HG03457 (cell line): Measurements from ENCODE around the gene CUL9.
"Not testable (repeated sequence)": the region's sequence is repeated elsewhere in the genome, so short reads cannot be mapped to it uniquely, and the experiment has no call there.

Source experiments
- ATAC-seq: cut with Tn5 transposase; IDR thresholded peaks from one replicate; pipeline ENCODE4 v1.9.1; 2021; ENCODE audit warnings: moderate number of reproducible peaks; ENCODE audit not compliant: unreplicated experiment

CUL9 gene

GRCh38 chr6:43181942-43182860 is at the start of gene CUL9:
Gene CUL9 (plus strand): TSS chr6:43182196. CDS start chr6:43184311, 2,115 bp downstream.
- ATAC-seq: peak; percentile 73

DNA sequence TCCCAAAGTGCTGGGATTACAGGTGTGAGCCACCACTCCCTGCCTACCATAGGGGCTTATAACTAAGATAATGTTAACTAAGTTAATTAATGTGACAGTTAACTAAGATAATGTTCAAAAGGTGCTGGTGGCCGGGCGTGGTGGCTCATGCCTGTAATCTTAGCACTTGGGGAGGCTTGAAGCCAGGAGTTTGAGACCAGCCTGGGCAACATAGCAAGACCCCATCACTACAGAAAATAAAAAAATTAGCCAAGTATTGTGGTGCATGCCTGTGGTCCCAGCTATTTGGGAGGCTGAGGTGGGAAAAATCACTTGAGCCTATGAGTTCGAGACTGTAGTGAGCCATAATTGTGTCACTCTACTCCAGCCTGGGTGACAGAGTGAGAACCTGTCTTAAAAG is 43.7 kb upstream of the CUL9 start:
- ATAC-seq: no peak

DNA sequence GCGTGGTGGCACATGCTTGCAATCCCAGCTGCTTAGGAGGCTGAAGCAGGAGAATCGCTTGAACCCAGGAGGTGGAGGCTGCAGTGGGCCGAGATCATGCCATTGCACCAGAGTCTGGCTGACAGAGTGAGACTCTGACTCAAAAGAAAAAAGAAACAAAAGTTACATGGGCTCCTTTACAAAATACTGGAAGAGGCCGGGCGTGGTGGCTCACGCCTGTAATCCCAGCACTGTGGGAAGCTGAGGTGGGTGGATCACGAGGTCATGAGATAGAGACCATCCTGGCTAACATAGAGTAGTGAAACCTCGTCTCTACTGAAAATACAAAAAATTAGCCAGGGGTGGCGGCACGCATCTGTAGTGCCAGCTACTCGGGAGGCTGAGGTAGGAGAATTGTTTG is 42.0 kb upstream of the CUL9 start:
- not testable (repeated sequence) for ATAC-seq

DNA sequence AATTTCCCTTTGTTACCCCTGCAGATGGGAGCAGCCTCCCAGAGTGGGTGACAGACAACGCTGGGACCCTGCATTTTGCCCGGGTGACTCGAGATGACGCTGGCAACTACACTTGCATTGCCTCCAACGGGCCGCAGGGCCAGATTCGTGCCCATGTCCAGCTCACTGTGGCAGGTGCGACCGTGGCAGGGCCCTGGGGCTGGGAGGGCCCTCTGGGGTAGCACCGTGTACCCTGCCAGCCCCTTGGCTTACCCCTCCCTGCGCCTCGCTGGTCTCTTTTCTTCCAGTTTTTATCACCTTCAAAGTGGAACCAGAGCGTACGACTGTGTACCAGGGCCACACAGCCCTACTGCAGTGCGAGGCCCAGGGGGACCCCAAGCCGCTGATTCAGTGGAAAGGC is 40.4 kb upstream of the CUL9 start:
- ATAC-seq: no peak

- ATAC-seq: no peak
These were observed 39.9 kb upstream of the CUL9 start for GRCh38 chr6:43142101-43142500.

DNA sequence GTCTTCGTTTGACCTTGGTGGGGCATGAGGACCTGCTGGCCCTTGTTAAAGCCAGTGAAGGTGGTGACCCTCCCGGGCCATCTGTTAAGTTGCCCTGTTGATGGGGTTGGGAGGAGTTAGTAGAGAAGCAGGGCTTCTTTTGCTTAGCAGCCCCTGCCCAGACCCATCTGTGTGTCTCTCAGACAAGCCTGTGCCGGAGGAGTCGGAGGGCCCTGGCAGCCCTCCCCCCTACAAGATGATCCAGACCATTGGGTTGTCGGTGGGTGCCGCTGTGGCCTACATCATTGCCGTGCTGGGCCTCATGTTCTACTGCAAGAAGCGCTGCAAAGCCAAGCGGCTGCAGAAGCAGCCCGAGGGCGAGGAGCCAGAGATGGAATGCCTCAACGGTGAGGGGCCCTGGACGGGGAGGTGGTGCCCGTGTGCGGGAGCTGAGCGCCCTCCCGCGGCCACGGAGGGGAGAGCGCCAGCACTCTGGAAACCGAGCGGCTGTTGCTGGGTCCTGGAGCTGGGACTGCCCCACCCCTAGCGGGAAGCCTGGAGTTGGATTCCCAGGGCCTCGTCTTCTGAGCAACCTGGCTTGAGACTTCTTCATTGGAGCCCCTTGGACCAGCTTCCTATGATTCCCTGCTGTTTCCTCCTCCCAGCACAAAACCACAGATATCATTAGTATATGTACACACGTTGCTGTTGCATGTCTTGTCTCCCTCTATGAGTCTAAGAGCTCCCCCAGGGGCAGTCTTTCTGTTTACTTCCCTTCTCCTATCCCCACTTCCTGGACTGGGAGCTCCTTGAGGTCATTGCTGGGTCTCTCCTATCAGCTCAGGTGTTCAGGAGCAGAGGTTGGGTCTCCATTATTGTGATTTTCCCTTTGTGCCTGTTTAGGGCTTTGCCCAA is 38.5 kb upstream of the CUL9 start:
- ATAC-seq: peak; percentile 58

- no peak for ATAC-seq
These were observed 37.1 kb upstream of the CUL9 start for GRCh38 chr6:43144879-43145278.

DNA sequence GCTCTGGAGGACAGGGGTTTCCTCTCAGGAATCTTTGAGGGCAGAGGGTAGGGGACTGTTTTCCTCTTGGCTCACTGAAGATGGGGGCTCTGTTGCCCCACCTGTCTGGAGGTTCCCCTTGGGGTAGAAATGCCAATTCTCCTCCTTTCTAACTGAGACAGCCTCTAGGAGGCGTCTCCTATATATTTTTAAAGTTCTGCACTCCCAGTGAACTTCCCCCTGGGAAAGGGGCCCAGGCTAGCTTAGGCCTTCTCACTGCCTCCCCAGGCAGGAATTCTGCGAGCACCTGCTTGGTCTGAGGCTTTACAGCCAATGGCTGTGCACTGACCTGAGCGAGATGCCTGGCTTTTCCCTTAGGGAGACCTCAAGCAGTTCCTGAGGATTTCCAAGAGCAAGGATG is 35.7 kb upstream of the CUL9 start:
- no peak for ATAC-seq

GRCh38 chr6:43146709-43147688 is 35.0 kb upstream of the CUL9 start:
- ATAC-seq: no peak

- ATAC-seq: no peak
These were observed 34.1 kb upstream of the CUL9 start for GRCh38 chr6:43147691-43148477.

GRCh38 chr6:43149265-43149664 is 32.7 kb upstream of the CUL9 start:
- no peak for ATAC-seq

- no peak for ATAC-seq
These were observed 31.8 kb upstream of the CUL9 start for GRCh38 chr6:43150051-43150751.

DNA sequence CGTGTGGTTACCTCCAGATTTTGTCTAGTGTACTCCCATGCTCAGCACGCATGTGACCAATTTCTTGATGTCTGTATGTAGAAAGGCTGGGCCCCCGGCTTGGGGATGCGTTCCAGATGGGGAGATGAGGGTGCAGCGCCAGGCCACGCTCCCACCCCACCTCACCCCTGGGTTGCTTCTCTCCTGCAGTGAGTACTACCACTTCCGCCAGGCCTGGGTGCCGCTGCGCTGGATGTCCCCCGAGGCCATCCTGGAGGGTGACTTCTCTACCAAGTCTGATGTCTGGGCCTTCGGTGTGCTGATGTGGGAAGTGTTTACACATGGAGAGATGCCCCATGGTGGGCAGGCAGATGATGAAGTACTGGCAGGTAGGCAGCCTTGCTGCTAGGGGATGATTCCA is 22.4 kb upstream of the CUL9 start:
- ATAC-seq: no peak

- ATAC-seq: no peak
These were observed 18.1 kb upstream of the CUL9 start for GRCh38 chr6:43163899-43164298.

DNA sequence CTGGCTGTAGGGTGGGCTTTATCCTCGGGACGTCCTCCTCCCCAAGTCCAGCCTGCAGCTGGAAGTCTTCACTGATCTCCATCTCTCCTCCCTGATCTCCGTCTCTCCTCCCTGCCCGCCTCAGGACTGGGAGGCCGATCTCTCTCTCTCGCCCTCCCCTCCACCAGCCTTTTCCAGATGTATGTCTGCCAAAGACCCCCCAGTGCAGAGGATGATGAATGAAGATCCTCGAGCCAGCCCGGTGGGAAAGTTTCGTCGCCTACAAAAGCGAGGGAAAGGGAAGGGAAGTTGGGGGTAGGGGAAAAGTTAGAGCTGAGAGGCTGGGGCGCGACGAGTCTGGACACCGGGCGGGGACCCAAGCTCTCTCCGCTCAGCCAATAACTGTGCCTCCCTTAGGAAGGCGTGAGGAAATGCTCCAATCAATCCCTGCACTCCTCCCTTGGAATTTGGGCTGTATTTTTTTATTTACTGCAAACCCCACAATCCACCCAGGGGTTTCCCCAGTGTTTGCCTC is 11.5 kb upstream of the CUL9 start:
- ATAC-seq: no peak

GRCh38 chr6:43170931-43171706 is 10.9 kb upstream of the CUL9 start, which contains the start of gene SRF:
Gene SRF (plus strand): TSS chr6:43171269. CDS start chr6:43171657, 388 bp downstream.
- peak; percentile 40 for ATAC-seq

DNA sequence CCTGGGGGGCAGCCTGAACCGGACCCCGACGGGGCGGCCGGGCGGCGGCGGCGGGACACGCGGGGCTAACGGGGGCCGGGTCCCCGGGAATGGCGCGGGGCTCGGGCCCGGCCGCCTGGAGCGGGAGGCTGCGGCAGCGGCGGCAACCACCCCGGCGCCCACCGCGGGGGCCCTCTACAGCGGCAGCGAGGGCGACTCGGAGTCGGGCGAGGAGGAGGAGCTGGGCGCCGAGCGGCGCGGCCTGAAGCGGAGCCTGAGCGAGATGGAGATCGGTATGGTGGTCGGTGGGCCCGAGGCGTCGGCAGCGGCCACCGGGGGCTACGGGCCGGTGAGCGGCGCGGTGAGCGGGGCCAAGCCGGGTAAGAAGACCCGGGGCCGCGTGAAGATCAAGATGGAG is 10.3 kb upstream of the CUL9 start:
- ATAC-seq: no peak
